Endothelial cell of umbilical vein (primary cell): ENCODE data around the gene COLEC11.
"Not testable (repeated sequence)": the region's sequence is repeated elsewhere in the genome, so short reads cannot be mapped to it uniquely, and the experiment has no call there.

Source experiments
- EZH2 ChIP-seq: IDR thresholded peaks from 2 replicates; pipeline ENCODE4 v1.6.1; 2012; ENCODE audit warnings: borderline replicate concordance, low read depth, mild to moderate bottlenecking, moderate library complexity, low read length, inconsistent platforms; ENCODE audit not compliant: severe bottlenecking
- MYC ChIP-seq: IDR thresholded peaks from one replicate; pipeline ENCODE4 v1.6.1; 2011; ENCODE audit warnings: mild to moderate bottlenecking, low read depth, low read length
- POLR2A ChIP-seq: IDR thresholded peaks from 2 replicates; pipeline ENCODE4 v1.6.1; 2012; ENCODE audit warnings: low read depth, mild to moderate bottlenecking, control low read depth, low read length
- POLR2AphosphoS5 ChIP-seq: IDR thresholded peaks from 2 replicates; pipeline ENCODE4 v1.6.1; 2012; ENCODE audit warnings: low read depth, mild to moderate bottlenecking, control low read depth, low read length, moderate library complexity; ENCODE audit not compliant: insufficient read depth
- TF ChIP-seq, protein P1 (sequence below), 2 donors: IDR thresholded peaks; 1 replicate in 1 of 2; 2 replicates in 1 of 2; pipeline ENCODE4 v1.5.1; 2011; ENCODE audit warnings: low read length in 2 of 2, mild to moderate bottlenecking in 2 of 2, moderate library complexity in 2 of 2, control low read depth in 1 of 2, inconsistent platforms in 1 of 2, low read depth in 1 of 2; ENCODE audit not compliant: insufficient read depth in 1 of 2; ENCODE audit errors: extremely low read depth in 1 of 2
- TF ChIP-seq, protein P2 (sequence below): IDR thresholded peaks from 2 replicates; pipeline ENCODE4 v1.6.1; 2011; ENCODE audit not compliant: insufficient read depth, insufficient read length

DNA sequence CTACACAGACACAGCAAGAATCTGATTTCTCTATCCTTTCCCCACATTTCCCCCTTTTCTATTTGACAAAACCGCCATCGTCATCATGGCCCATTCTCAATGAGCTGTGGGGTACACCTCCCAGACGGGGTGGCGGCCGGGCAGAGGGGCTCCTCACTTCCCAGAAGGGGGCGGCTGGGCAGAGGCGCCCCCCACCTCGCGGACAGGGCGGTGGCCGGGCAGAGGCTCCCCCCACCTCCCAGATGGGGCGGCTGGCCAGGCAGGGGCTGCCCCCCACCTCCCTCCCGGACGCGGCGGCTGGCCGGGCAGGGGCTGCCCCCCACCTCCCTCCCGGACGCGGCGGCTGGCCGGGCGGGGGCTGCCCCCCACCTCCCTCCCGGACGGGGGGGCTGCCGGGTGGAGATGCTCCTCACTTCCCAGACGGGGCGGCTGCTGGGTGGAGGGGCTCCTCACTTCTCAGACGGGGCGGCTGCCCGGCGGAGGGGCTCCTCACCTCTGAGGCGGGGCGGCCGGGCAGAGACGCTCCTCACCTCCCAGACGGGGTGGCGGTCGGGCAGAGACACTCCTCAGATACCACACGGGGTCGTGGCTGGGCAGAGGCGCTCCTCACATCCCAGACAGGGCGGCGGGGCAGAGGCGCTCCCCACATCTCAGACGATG, 20.8 kb downstream of the COLEC11 start:
- TF ChIP-seq, protein P1, sequence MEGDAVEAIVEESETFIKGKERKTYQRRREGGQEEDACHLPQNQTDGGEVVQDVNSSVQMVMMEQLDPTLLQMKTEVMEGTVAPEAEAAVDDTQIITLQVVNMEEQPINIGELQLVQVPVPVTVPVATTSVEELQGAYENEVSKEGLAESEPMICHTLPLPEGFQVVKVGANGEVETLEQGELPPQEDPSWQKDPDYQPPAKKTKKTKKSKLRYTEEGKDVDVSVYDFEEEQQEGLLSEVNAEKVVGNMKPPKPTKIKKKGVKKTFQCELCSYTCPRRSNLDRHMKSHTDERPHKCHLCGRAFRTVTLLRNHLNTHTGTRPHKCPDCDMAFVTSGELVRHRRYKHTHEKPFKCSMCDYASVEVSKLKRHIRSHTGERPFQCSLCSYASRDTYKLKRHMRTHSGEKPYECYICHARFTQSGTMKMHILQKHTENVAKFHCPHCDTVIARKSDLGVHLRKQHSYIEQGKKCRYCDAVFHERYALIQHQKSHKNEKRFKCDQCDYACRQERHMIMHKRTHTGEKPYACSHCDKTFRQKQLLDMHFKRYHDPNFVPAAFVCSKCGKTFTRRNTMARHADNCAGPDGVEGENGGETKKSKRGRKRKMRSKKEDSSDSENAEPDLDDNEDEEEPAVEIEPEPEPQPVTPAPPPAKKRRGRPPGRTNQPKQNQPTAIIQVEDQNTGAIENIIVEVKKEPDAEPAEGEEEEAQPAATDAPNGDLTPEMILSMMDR (IDR thresholded peaks at IDR 0.05; ENCODE audit: extremely low read depth in 1 of 2, insufficient read depth in 1 of 2, low read depth in 1 of 2, low read length in 2 of 2): not testable (repeated sequence)
- not testable (repeated sequence) for TF ChIP-seq POLR2A, POLR2AphosphoS5, EZH2, MYC
- TF ChIP-seq, protein P2, sequence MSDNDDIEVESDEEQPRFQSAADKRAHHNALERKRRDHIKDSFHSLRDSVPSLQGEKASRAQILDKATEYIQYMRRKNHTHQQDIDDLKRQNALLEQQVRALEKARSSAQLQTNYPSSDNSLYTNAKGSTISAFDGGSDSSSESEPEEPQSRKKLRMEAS: not testable (repeated sequence)
